K562 (cell line): Measurements from ENCODE around the gene KAZN. TPM values are rescaled to one million over a fixed set of nuclear protein-coding genes. Genes with fewer than 3 reads are reported as not detected.

ENCODE experiments used
- ATAC-seq: fragments of 200-7000 bp; cut with Tn5 transposase; 3 replicates; pipeline ENCODE4 v1.9.1; 2020; ENCODE audit warnings: moderate library complexity
- BruUV-seq: library from RNA; stranded (reverse); fragments of 400-500 nt; replicated peaks from 2 replicates; lab custom pipeline; 2021; lab: Mats Ljungman, UMichigan
- CTCF ChIA-PET: fragments of 300-600 bp; formaldehyde crosslinking; extraction: SDS; loops from one replicate; lab custom pipeline; 2021; ENCODE audit warnings: low intra/inter-chr PET ratio; lab: Yijun Ruan, JAX
- POLR2A ChIA-PET: fragments of 300-600, 350-650 bp; sonication (Branson Sonifier 250); formaldehyde crosslinking; extraction: SDS; loops from one replicate; lab custom pipeline; 2021; ENCODE audit warnings: antibody characterized with exemption, inconsistent platforms; lab: Yijun Ruan, JAX
- DNase-seq, 4 experiments: peaks; one replicate each; pipeline versions ENCODE4 v3.0.0 to v3.0.0-alpha.2; 2011 to 2018; ENCODE audit warnings: low spot score in 3 of 4, mixed read lengths in 3 of 4; ENCODE audit errors: extremely low read depth in 1 of 4
- FAIRE-seq: peaks from 2 replicates; lab custom pipeline; 2011; peaks lifted over from hg19 to GRCh38; lab: Jason Lieb, UNC
- H2AFZ ChIP-seq: 2 replicates; pipeline ENCODE4 v1.6.0; 2011; ENCODE audit warnings: low read depth, low read length, control low read depth, inconsistent platforms
- H3K27ac ChIP-seq: fragments of 200-600 bp; 3 replicates; pipeline ENCODE4 v1.8.0; 2011; ENCODE audit warnings: low read depth, mild to moderate bottlenecking, control low read depth, inconsistent platforms, low read length, moderate library complexity, mixed read lengths; ENCODE audit errors: extremely low read depth
- H3K27me3 ChIP-seq, 2 experiments: fragments of 300-600 bp in 1 of 2; 2 replicates in 1 of 2; 3 replicates in 1 of 2; pipeline versions ENCODE4 v1.6.0 to v1.8.0; 2011; ENCODE audit warnings: inconsistent platforms in 2 of 2, low read length in 2 of 2, mild to moderate bottlenecking in 1 of 2, mixed read lengths in 1 of 2, moderate library complexity in 1 of 2; ENCODE audit not compliant: control insufficient read depth in 2 of 2, insufficient read depth in 2 of 2
- H3K36me3 ChIP-seq: fragments of 300-600 bp; 3 replicates; pipeline ENCODE4 v1.8.0; 2011; ENCODE audit warnings: mild to moderate bottlenecking, low read length, inconsistent platforms; ENCODE audit not compliant: control insufficient read depth, insufficient read depth
- H3K4me1 ChIP-seq, 2 experiments: fragments of 200-600 bp in 1 of 2; replicated peaks in 1 of 2; 2 replicates in 1 of 2; 3 replicates in 1 of 2; pipeline versions ENCODE4 v1.5.1 to v1.8.0; 2011; ENCODE audit warnings: inconsistent platforms in 2 of 2, low read length in 2 of 2, mild to moderate bottlenecking in 1 of 2, mixed read lengths in 1 of 2, moderate library complexity in 1 of 2; ENCODE audit not compliant: control insufficient read depth in 2 of 2, insufficient read depth in 2 of 2
- H3K4me2 ChIP-seq: 2 replicates; pipeline ENCODE4 v1.6.1; 2011; ENCODE audit warnings: low read length, control low read depth, inconsistent platforms, mixed read lengths; ENCODE audit not compliant: insufficient read depth
- H3K4me3 ChIP-seq: fragments of 200-600 bp; sonication (generic), shearing (Covaris generic); 2 replicates; pipeline ENCODE4 v1.5.1; 2016; ENCODE audit warnings: control low read depth, inconsistent platforms
- H3K79me2 ChIP-seq: fragments of 200-600 bp; 3 replicates; pipeline ENCODE4 v1.8.0; 2011; ENCODE audit warnings: low read length, inconsistent platforms; ENCODE audit not compliant: control insufficient read depth, insufficient read depth
- H3K9ac ChIP-seq, 2 experiments: 2 replicates each; pipeline versions ENCODE4 v1.6.0 to v1.6.1; 2011; ENCODE audit warnings: low read depth in 2 of 2, low read length in 2 of 2, control low read depth in 1 of 2, inconsistent platforms in 1 of 2, mild to moderate bottlenecking in 1 of 2, mixed read lengths in 1 of 2; ENCODE audit not compliant: insufficient read depth in 1 of 2
- H3K9me1 ChIP-seq: one replicate; pipeline ENCODE4 v1.6.0; 2011; ENCODE audit warnings: inconsistent platforms, mild to moderate bottlenecking, low read length, moderate library complexity; ENCODE audit not compliant: control insufficient read depth, insufficient read depth
- H3K9me3 ChIP-seq: replicated peaks from 2 replicates; pipeline ENCODE4 v1.5.1; 2011; ENCODE audit warnings: low read depth, low read length, inconsistent platforms; ENCODE audit not compliant: control insufficient read depth, insufficient read depth
- H4K20me1 ChIP-seq: replicated peaks from 2 replicates; pipeline ENCODE4 v1.6.1; 2011; ENCODE audit warnings: low read length, inconsistent platforms, mixed read lengths; ENCODE audit not compliant: control insufficient read depth, insufficient read depth
- HMGXB4 ChIP-seq: sonication (generic); formaldehyde crosslinking; IDR thresholded peaks from 2 replicates; pipeline ENCODE4 v1.8.1; 2023; ENCODE audit warnings: mild to moderate bottlenecking, missing genetic modification reagents
- MXI1 ChIP-seq: IDR thresholded peaks from 2 replicates; pipeline ENCODE4 v1.6.1; 2011; ENCODE audit warnings: low read depth, mild to moderate bottlenecking, improper control_type of control experiment, low read length
- RBM25 ChIP-seq: fragments of 200-400 bp; formaldehyde crosslinking; IDR thresholded peaks from 2 replicates; pipeline ENCODE4 v1.6.1; 2018; ENCODE audit warnings: low read length, low read depth, moderate library complexity; ENCODE audit not compliant: severe bottlenecking
- WGBS: fragments of 100-300 bp; shearing (Covaris generic); methylation state at CpG from one replicate; pipeline ENCODE4 v1.1.6; 2016; ENCODE audit warnings: low coverage, mixed read lengths; ENCODE audit not compliant: insufficient coverage; ENCODE audit errors: missing lambda C conversion rate; 5-methylcytosine and 5-hydroxymethylcytosine counted together
- in situ Hi-C: fragments of 300-500 bp; cut with MboI; formaldehyde crosslinking; loops from 4 replicates; pipeline ENCODE4 v1.15.0; 2018; ENCODE audit warnings: inconsistent platforms, mixed read lengths
- intact Hi-C: fragments of 100-400 bp; cut with micrococcal nuclease; formaldehyde crosslinking; loops from 2 replicates; pipeline ENCODE4 v1.14.2; 2022
- polyA plus RNA-seq, 8 experiments: library from polyadenylated mRNA; depleted of rRNA in 4 of 8; stranded (reverse) in 5 of 8; unstranded in 3 of 8; fragments of >200 nt; fragmentation: Nextera tagmentation in 2 of 8; fragmentation: Illumina TruSeq in 1 of 8; extraction: Ambion mirVana in 2 of 8; extraction: Trizol in 1 of 8; gene quantifications; 2 replicates each; pipeline versions ENCODE4 v1.2.1 to v1.2.3, GENCODE V29; 2011 to 2014; ENCODE audit warnings: inconsistent platforms in 1 of 8, missing spikeins in 1 of 8
- total RNA-seq, 7 experiments: library from RNA; depleted of rRNA in 6 of 7; stranded (reverse); fragments of >200 nt in 6 of 7; fragmentation: Illumina TruSeq in 2 of 7; extraction: Trizol in 2 of 7; gene quantifications; 2 replicates each; pipeline versions ENCODE4 v1.2.1 to v1.2.3, GENCODE V29; 2011 to 2021; ENCODE audit warnings: low replicate concordance in 1 of 7

KAZN gene
- total and polyA plus RNA-seq, 9 of the 15 experiments (the other 6 are each of a cell fraction or from before 2014, with no cell fraction given), result 2.1 to 21.6 (median 5.4) TPM

GRCh38 chr1:15013767-15014166 is 415.3 kb downstream of the KAZN start:
- 41% methylated on average over 8 of the region's 8 CpGs for WGBS
- H4K20me1 ChIP-seq, result peaks cover 2% of the 10 kb centered on the region
- no peaks in the 10 kb centered on the region for H3K36me3 ChIP-seq
- H3K4me3 ChIP-seq, result no peak overlapping the region
- H3K9me1 ChIP-seq, result no peaks in the 10 kb centered on the region
- no TSS peak for BruUV-seq
- H3K27me3 ChIP-seq, result no peaks in the 10 kb centered on the region
- H3K4me2 ChIP-seq, result no peak overlapping the region
- DNase-seq (no peak), ATAC-seq (no peak), FAIRE-seq (no peak)
- no peaks in the 10 kb centered on the region for H3K9me3 ChIP-seq
- H3K79me2 ChIP-seq, result 0 out of 3 replicates have a peak, but pooled peaks cover 2% of the 10 kb centered on the region
- TF ChIP-seq RBM25 (peak; percentile 54), HMGXB4 (CRISPR knock-in tag) (no peak)
- in situ Hi-C loops (no loop called here), intact Hi-C loops (no loop called here)
- no peak overlapping the region for H3K9ac ChIP-seq
- no peak overlapping the region for H2AFZ ChIP-seq
- H3K27ac ChIP-seq, result no peak overlapping the region
- CTCF ChIA-PET, result no interaction called here
- POLR2A ChIA-PET, result interaction anchor here (0.9 to 1.2 kb wide), 3 partner anchors 10 to 273 kb away, joined by 3 to 4 read pairs (median 3); no protein-coding TSS in a partner anchor
- H3K4me1 ChIP-seq, result no peaks in the 10 kb centered on the region; a peak in 1 of 5 replicates

- ATAC-seq (no peak), DNase-seq (no peak), FAIRE-seq (no peak)
- no peak overlapping the region for H2AFZ ChIP-seq
- no peak for TF ChIP-seq MXI1
- no peak overlapping the region for H3K4me3 ChIP-seq
- H3K27me3 ChIP-seq, result no peaks in the 10 kb centered on the region
- CTCF ChIA-PET, result no interaction called here
- 0 out of 3 replicates have a peak, but pooled peaks cover 2% of the 10 kb centered on the region for H3K79me2 ChIP-seq
- H3K4me1 ChIP-seq, result no peaks in the 10 kb centered on the region; a peak in 1 of 5 replicates
- no peaks in the 10 kb centered on the region for H3K9me3 ChIP-seq
- in situ Hi-C loops (no loop called here), intact Hi-C loops (no loop called here)
- H3K36me3 ChIP-seq, result no peaks in the 10 kb centered on the region
- POLR2A ChIA-PET, result interaction anchor here (1.2 kb wide), 1 partner anchor 12 kb away, joined by 3 read pairs; no protein-coding TSS in a partner anchor
- no peak overlapping the region for H3K9ac ChIP-seq
- no peak overlapping the region for H3K27ac ChIP-seq
- H4K20me1 ChIP-seq, result peaks cover 5% of the 10 kb centered on the region
- no peaks in the 10 kb centered on the region for H3K9me1 ChIP-seq
- WGBS, result 81% methylated on average over 10 of the region's 10 CpGs
- H3K4me2 ChIP-seq, result no peak overlapping the region
- no TSS peak for BruUV-seq
These were observed 416.0 kb downstream of the KAZN start for GRCh38 chr1:15014516-15014915.
